H1 (cell line): ENCODE measurements around the gene POU6F2. TPM values are rescaled to one million over a fixed set of nuclear protein-coding genes. Genes with fewer than 3 reads are reported as not detected.

Experiments used
- CTCF ChIA-PET: fragments of 300-600 bp; sonication (Branson Sonifier 250); formaldehyde crosslinking; loops from one replicate; lab custom pipeline; 2021; ENCODE audit not compliant: partially characterized antibody; lab: Charles Lee
- POLR2A ChIA-PET: fragments of 300-600 bp; sonication (Branson Sonifier 250); formaldehyde crosslinking; loops from one replicate; lab custom pipeline; 2021; ENCODE audit warnings: inconsistent platforms; ENCODE audit not compliant: partially characterized antibody; lab: Charles Lee
- DNase-seq, 2 experiments: peaks; one replicate each; pipeline versions ENCODE4 v3.0.0 to v3.0.0-alpha.2; 2010 to 2022; ENCODE audit warnings: low spot score in 2 of 2, low read depth in 1 of 2, mixed read lengths in 1 of 2
- FAIRE-seq: peaks from 2 replicates; lab custom pipeline; 2011; peaks lifted over from hg19 to GRCh38; lab: Jason Lieb, UNC
- H2AFZ ChIP-seq: 2 replicates; pipeline ENCODE4 v1.8.1; 2012; ENCODE audit warnings: low read length, inconsistent platforms
- H2AK5ac ChIP-seq: 2 replicates; pipeline ENCODE4 v1.6.1; 2013; ENCODE audit warnings: low read depth, low read length
- H2BK120ac ChIP-seq: replicated peaks from 2 replicates; pipeline ENCODE3; 2013; ENCODE audit warnings: low read depth, low read length, inconsistent platforms
- H2BK12ac ChIP-seq: 2 replicates; pipeline ENCODE4 v1.6.1; 2013; ENCODE audit warnings: low read depth, low read length
- H2BK15ac ChIP-seq: 2 replicates; pipeline ENCODE4 v1.6.1; 2013; ENCODE audit warnings: low read length
- H2BK20ac ChIP-seq: 2 replicates; pipeline ENCODE4 v1.6.1; 2013; ENCODE audit warnings: low read length
- H2BK5ac ChIP-seq: 2 replicates; pipeline ENCODE4 v1.6.1; 2013; ENCODE audit warnings: low read depth, low read length
- H3K14ac ChIP-seq: 2 replicates; pipeline ENCODE4 v1.6.1; 2013; ENCODE audit warnings: inconsistent platforms; ENCODE audit not compliant: insufficient read length
- H3K18ac ChIP-seq: 2 replicates; pipeline ENCODE4 v1.6.1; 2013; ENCODE audit warnings: low read length; ENCODE audit errors: extremely low read depth
- H3K23ac ChIP-seq: 2 replicates; pipeline ENCODE4 v1.6.1; 2013; ENCODE audit warnings: inconsistent platforms; ENCODE audit not compliant: insufficient read length
- H3K23me2 ChIP-seq: 2 replicates; pipeline ENCODE4 v1.6.1; 2013; ENCODE audit warnings: low read depth, low read length
- H3K27ac ChIP-seq: 2 replicates; pipeline ENCODE4 v1.6.1; 2011; ENCODE audit warnings: low read depth, low read length, inconsistent platforms
- H3K27me3 ChIP-seq, 4 experiments: replicated peaks in 1 of 4; 1 replicate in 1 of 4; 2 replicates in 3 of 4; pipeline versions ENCODE4 v1.6.1 to v1.8.1; 2011 to 2013; ENCODE audit warnings: low read length in 3 of 4, mild to moderate bottlenecking in 3 of 4, inconsistent platforms in 2 of 4, mixed read lengths in 2 of 4, moderate library complexity in 1 of 4; ENCODE audit not compliant: control insufficient read depth in 3 of 4, insufficient read depth in 3 of 4; ENCODE audit errors: extremely low read depth in 1 of 4
- H3K36me3 ChIP-seq, 4 experiments: 2 replicates each; pipeline versions ENCODE4 v1.6.1 to v1.8.1; 2011 to 2013; ENCODE audit warnings: mild to moderate bottlenecking in 4 of 4, low read length in 3 of 4, moderate library complexity in 2 of 4, control low read depth in 1 of 4, inconsistent platforms in 1 of 4; ENCODE audit not compliant: insufficient read depth in 4 of 4, control insufficient read depth in 2 of 4
- H3K4ac ChIP-seq: replicated peaks from 2 replicates; pipeline ENCODE3; 2013; ENCODE audit warnings: low read length, low read depth, mixed read lengths, inconsistent platforms; ENCODE audit not compliant: insufficient read length
- H3K4me1 ChIP-seq, 4 experiments: replicated peaks in 1 of 4; 1 replicate in 1 of 4; 2 replicates in 3 of 4; pipeline versions ENCODE4 v1.6.1 to v1.8.1; 2011 to 2013; ENCODE audit warnings: low read length in 3 of 4, inconsistent platforms in 2 of 4, mixed read lengths in 1 of 4; ENCODE audit not compliant: insufficient read depth in 4 of 4, control insufficient read depth in 3 of 4
- H3K4me2 ChIP-seq, 2 experiments: 2 replicates each; pipeline versions ENCODE4 v1.6.1 to v1.8.1; 2011 to 2013; ENCODE audit warnings: low read depth in 2 of 2, low read length in 2 of 2, control low read depth in 1 of 2, inconsistent platforms in 1 of 2, mild to moderate bottlenecking in 1 of 2; ENCODE audit not compliant: insufficient read depth in 1 of 2
- H3K4me3 ChIP-seq, 4 experiments: fragments of 200-600, 300-600 bp in 1 of 4; sonication (generic), shearing (Covaris generic), sonication (Bioruptor Twin) in 1 of 4; 2 replicates each; pipeline versions ENCODE4 v1.5.1 to v1.8.1; 2011 to 2016; ENCODE audit warnings: low read length in 4 of 4, low read depth in 3 of 4, control low read depth in 2 of 4, inconsistent platforms in 2 of 4, mild to moderate bottlenecking in 2 of 4, mixed read lengths in 1 of 4, moderate library complexity in 1 of 4; ENCODE audit not compliant: insufficient read depth in 2 of 4; ENCODE audit errors: extremely low read depth in 1 of 4
- H3K56ac ChIP-seq: replicated peaks from 2 replicates; pipeline ENCODE3; 2013; ENCODE audit warnings: low read depth, mild to moderate bottlenecking, mixed read lengths, low read length, inconsistent platforms; ENCODE audit not compliant: insufficient read length
- H3K79me1 ChIP-seq: 2 replicates; pipeline ENCODE4 v1.6.1; 2013; ENCODE audit warnings: low read depth, low read length, control low read depth
- H3K79me2 ChIP-seq, 2 experiments: 2 replicates each; pipeline versions ENCODE4 v1.6.1 to v1.8.1; 2012 to 2013; ENCODE audit warnings: low read length in 2 of 2, mild to moderate bottlenecking in 2 of 2, inconsistent platforms in 1 of 2; ENCODE audit not compliant: insufficient read depth in 2 of 2, control insufficient read depth in 1 of 2
- H3K9ac ChIP-seq, 4 experiments: replicated peaks in 1 of 4; 1 replicate in 1 of 4; 2 replicates in 3 of 4; pipeline versions ENCODE4 v1.6.1 to v1.8.1; 2011 to 2013; ENCODE audit warnings: low read depth in 3 of 4, low read length in 3 of 4, control low read depth in 2 of 4, mild to moderate bottlenecking in 2 of 4, moderate library complexity in 2 of 4, inconsistent platforms in 1 of 4; ENCODE audit errors: extremely low read depth in 1 of 4
- H3K9me3 ChIP-seq, 2 experiments: 2 replicates each; pipeline versions ENCODE4 v1.6.1 to v1.8.1; 2012 to 2013; ENCODE audit warnings: mild to moderate bottlenecking in 2 of 2, moderate library complexity in 2 of 2, control low read depth in 1 of 2, inconsistent platforms in 1 of 2, low read depth in 1 of 2, low read length in 1 of 2, mixed read lengths in 1 of 2; ENCODE audit not compliant: insufficient read depth in 2 of 2
- H4K20me1 ChIP-seq, 2 experiments: replicated peaks in 1 of 2; 2 replicates each; pipeline versions ENCODE3 to v1.8.1; 2011 to 2013; ENCODE audit warnings: inconsistent platforms in 2 of 2, low read length in 2 of 2, mild to moderate bottlenecking in 1 of 2; ENCODE audit not compliant: insufficient read depth in 2 of 2, control insufficient read depth in 1 of 2
- H4K5ac ChIP-seq: 2 replicates; pipeline ENCODE4 v1.6.1; 2013; ENCODE audit warnings: low read length, low read depth, mixed read lengths, inconsistent platforms; ENCODE audit not compliant: insufficient read length
- H4K8ac ChIP-seq: 2 replicates; pipeline ENCODE4 v1.8.0; 2013; ENCODE audit warnings: mild to moderate bottlenecking, moderate library complexity, low read length, inconsistent platforms; ENCODE audit not compliant: insufficient read depth; ENCODE audit errors: extremely low read depth
- H4K91ac ChIP-seq: replicated peaks from 2 replicates; pipeline ENCODE3; 2013; ENCODE audit warnings: low read length, mixed read lengths, inconsistent platforms; ENCODE audit not compliant: insufficient read length
- EGR1 ChIP-seq: IDR thresholded peaks from 2 replicates; pipeline ENCODE4 v1.6.1; 2011; ENCODE audit warnings: low read depth, low read length, borderline replicate concordance
- GTF2F1 ChIP-seq: IDR thresholded peaks from 2 replicates; pipeline ENCODE4 v1.6.1; 2012; ENCODE audit warnings: low read depth, low read length, improper control_type of control experiment, borderline replicate concordance
- SIN3A ChIP-seq, 2 experiments: IDR thresholded peaks in 1 of 2; conservative IDR thresholded peaks in 1 of 2; 2 replicates each; pipeline ENCODE4 v1.6.1; 2011 to 2012; ENCODE audit warnings: low read length in 2 of 2, improper control_type of control experiment in 1 of 2, low read depth in 1 of 2, mild to moderate bottlenecking in 1 of 2
- WGBS, 2 experiments: shearing (Covaris generic) in 1 of 2; methylation state at CpG; one replicate each; pipeline versions ENCODE4 v1.1.6 to v1.1.7; 2013 to 2015; ENCODE audit warnings: low lambda C conversion rate in 2 of 2, mixed read lengths in 2 of 2, inconsistent platforms in 1 of 2, low coverage in 1 of 2, missing lambda C conversion rate in 1 of 2; ENCODE audit not compliant: insufficient replicate concordance in 2 of 2, insufficient coverage in 1 of 2, insufficient read length in 1 of 2; ENCODE audit errors: extremely low coverage in 1 of 2, missing lambda C conversion rate in 1 of 2; 5-methylcytosine and 5-hydroxymethylcytosine counted together
- polyA plus RNA-seq, 7 experiments: library from polyadenylated mRNA; depleted of rRNA in 3 of 7; stranded (reverse) in 5 of 7; unstranded in 2 of 7; fragments of >200 nt in 5 of 7; fragments of 200-250 nt in 2 of 7; gene quantifications; 1 replicate in 5 of 7; 2 replicates in 1 of 7; 4 replicates in 1 of 7; pipeline versions ENCODE4 v1.2.1 to v1.2.3, GENCODE V29; 2011 to 2013; ENCODE audit warnings: missing spikeins in 2 of 7, mixed read lengths in 2 of 7
- total RNA-seq: library from RNA; stranded (reverse); fragmentation: NEBNext Ultra II Directional; extraction: Animal tissue kit (Norgen Biotek cat#: 25700); gene quantifications from 2 replicates; pipeline ENCODE4 v1.2.1, GENCODE V29; 2021

Gene POU6F2
- total and polyA plus RNA-seq, 2 of the 8 experiments (the other 6 are each of a cell fraction or from before 2014, with no cell fraction given) = 1.1 to 2.0 TPM

- no peak overlapping the region for H3K4me2 ChIP-seq
- H4K8ac ChIP-seq = no peak overlapping the region
- DNase-seq = no peak
- no peak overlapping the region for H2AK5ac ChIP-seq
- no peak overlapping the region for H2BK12ac ChIP-seq
- H3K14ac ChIP-seq = no peak overlapping the region
- no peaks in the 10 kb centered on the region for H3K79me1 ChIP-seq
- no peak overlapping the region for H3K9ac ChIP-seq
- H3K4me1 ChIP-seq = no peaks in the 10 kb centered on the region; a peak in 1 of 7 replicates
- no peak overlapping the region for H2BK15ac ChIP-seq
- ChIA-PET POLR2A (no interaction called here), CTCF (interaction anchor here (0.7 to 1.7 kb wide), 2 partner anchors 9 to 65 kb away, joined by 4 to 7 read pairs; no protein-coding TSS in a partner anchor)
- H2BK20ac ChIP-seq = no peak overlapping the region
- no peaks in the 10 kb centered on the region for H3K27me3 ChIP-seq
- no peak overlapping the region for H2BK120ac ChIP-seq
- no peak overlapping the region for H3K18ac ChIP-seq
- H3K23me2 ChIP-seq = no peaks in the 10 kb centered on the region
- H2BK5ac ChIP-seq = no peak overlapping the region
- no peaks in the 10 kb centered on the region for H3K36me3 ChIP-seq
- WGBS, 2 experiments = 93% methylated on average over 9 of the region's 9 CpGs; no CpG with 5 or more reads in 1 of the 2 experiments
- H3K27ac ChIP-seq = no peak overlapping the region
- H3K23ac ChIP-seq = no peak overlapping the region
- no peak overlapping the region for H2AFZ ChIP-seq
- no peaks in the 10 kb centered on the region for H4K20me1 ChIP-seq
- no peak overlapping the region for H4K91ac ChIP-seq
- no peak overlapping the region for H3K56ac ChIP-seq
- H4K5ac ChIP-seq = no peak overlapping the region
- H3K9me3 ChIP-seq = no peaks in the 10 kb centered on the region
- no peak for FAIRE-seq
- no peaks in the 10 kb centered on the region for H3K79me2 ChIP-seq
- TF ChIP-seq EGR1 (no peak), GTF2F1 (no peak), SIN3A (conservative IDR thresholded peaks at IDR 0.05 in 1 of 2, IDR thresholded peaks at IDR 0.05 in 1 of 2; ENCODE audit: low read depth in 1 of 2, low read length in 2 of 2) (no peak)
- H3K4ac ChIP-seq = no peak overlapping the region
- H3K4me3 ChIP-seq = no peak overlapping the region
Measured at GRCh38 chr7:39249635-39250152, 272.0 kb downstream of the POU6F2 start.
